ENCODE data around the gene SORBS1. TPM values are rescaled to one million over a fixed set of nuclear protein-coding genes. Genes with fewer than 3 reads are reported as not detected.

SORBS1 gene
- polyA plus RNA-seq, 1 donor from 2014 or later: 39.5 TPM

- Histone ChIP-seq H3K27me3 (ENCODE audit: insufficient read depth, low read depth, low read length) (no peaks in the 10 kb centered on the region), H3K36me3 (ENCODE audit: insufficient read depth, low read length) (no peaks in the 10 kb centered on the region), H3K79me2 (replicated peaks; ENCODE audit: insufficient read depth, low read length) (no peaks in the 10 kb centered on the region), H3F3A (ENCODE audit: insufficient read depth, low read length, poor library complexity, severe bottlenecking) (no peaks in the 10 kb centered on the region), H3K9me3 (ENCODE audit: low read length) (no peaks in the 10 kb centered on the region), H3K27ac (ENCODE audit: low read length) (no peak overlapping the region), H3K9ac (ENCODE audit: low read length) (no peak overlapping the region), H2AFZ (ENCODE audit: low read depth, low read length) (no peak overlapping the region), H3K4me3 (ENCODE audit: low read length) (no peak overlapping the region), H3K4me2 (ENCODE audit: low read length) (no peak overlapping the region), H4K20me1 (ENCODE audit: insufficient read depth) (no peaks in the 10 kb centered on the region), H3K9me2 (ENCODE audit: insufficient read depth, low read length) (no peaks in the 10 kb centered on the region)
- TF ChIP-seq SMC3 (conservative IDR thresholded peaks at IDR 0.05; ENCODE audit: poor library complexity) (no peak), REST (IDR thresholded peaks at IDR 0.05; ENCODE audit: borderline replicate concordance) (no peak), RAD21 (conservative IDR thresholded peaks at IDR 0.05) (no peak), EZH2 (IDR thresholded peaks at IDR 0.05; ENCODE audit: borderline replicate concordance, insufficient read depth, low read length, poor library complexity, severe bottlenecking) (no peak), TAF1 (IDR thresholded peaks at IDR 0.05; ENCODE audit: low read depth) (no peak), CTCF (IDR thresholded peaks at IDR 0.05; ENCODE audit: poor library complexity, severe bottlenecking) (no peak), MXI1 (conservative IDR thresholded peaks at IDR 0.05; ENCODE audit: poor library complexity, severe bottlenecking) (no peak), POLR2AphosphoS5 (IDR thresholded peaks at IDR 0.05) (no peak), EP300 (conservative IDR thresholded peaks at IDR 0.05; ENCODE audit: poor library complexity, severe bottlenecking) (no peak)
Measured at GRCh38 chr10:95314192-95314918, 246.8 kb downstream of the SORBS1 start.

GRCh38 chr10:95312986-95313495 is 248.1 kb downstream of the SORBS1 start:
- TF ChIP-seq TAF1 (IDR thresholded peaks at IDR 0.05; ENCODE audit: low read depth): no peak
- TF ChIP-seq EP300 (conservative IDR thresholded peaks at IDR 0.05; ENCODE audit: poor library complexity, severe bottlenecking): no peak
- TF ChIP-seq MXI1 (conservative IDR thresholded peaks at IDR 0.05; ENCODE audit: poor library complexity, severe bottlenecking): no peak
- H3K79me2 ChIP-seq (replicated peaks; ENCODE audit: insufficient read depth, low read length): no peaks in the 10 kb centered on the region
- H3K4me3 ChIP-seq (ENCODE audit: low read length): no peak overlapping the region
- H3K9me2 ChIP-seq (ENCODE audit: insufficient read depth, low read length): no peaks in the 10 kb centered on the region
- no peaks in the 10 kb centered on the region for H4K20me1 ChIP-seq (ENCODE audit: insufficient read depth)
- no peak overlapping the region for H3K27ac ChIP-seq (ENCODE audit: low read length)
- H3K9ac ChIP-seq (ENCODE audit: low read length): no peak overlapping the region
- no peak overlapping the region for H3K4me2 ChIP-seq (ENCODE audit: low read length)
- no peaks in the 10 kb centered on the region for H3F3A ChIP-seq (ENCODE audit: insufficient read depth, low read length, poor library complexity, severe bottlenecking)
- H3K36me3 ChIP-seq (ENCODE audit: insufficient read depth, low read length): no peaks in the 10 kb centered on the region
- H2AFZ ChIP-seq (ENCODE audit: low read depth, low read length): no peak overlapping the region
- H3K9me3 ChIP-seq (ENCODE audit: low read length): no peaks in the 10 kb centered on the region
- no peaks in the 10 kb centered on the region for H3K27me3 ChIP-seq (ENCODE audit: insufficient read depth, low read depth, low read length)

All from neural cell (in vitro differentiated cells).